IPS-NIHi7 (cell line): ENCODE measurements around the gene SAMD4A.
A peak's percentile ranks its signal among the peaks of the same experiment; 100 is the strongest.

ENCODE experiments used
- DNase-seq: peaks from one replicate; pipeline ENCODE4 v3.0.0; 2012; ENCODE audit warnings: mixed read lengths; ENCODE audit errors: extremely low spot score

The SAMD4A gene

GRCh38 chr14:54653712-54654469, 87.0 kb downstream of the SAMD4A start:
- DNase-seq: no peak

GRCh38 chr14:54654605-54655004, 87.7 kb downstream of the SAMD4A start:
- no peak for DNase-seq

GRCh38 chr14:54658836-54659235, 91.9 kb downstream of the SAMD4A start:
- DNase-seq: no peak

- DNase-seq: no peak
Observed at GRCh38 chr14:54659365-54659764, 92.4 kb downstream of the SAMD4A start.

- no peak for DNase-seq
Observed at GRCh38 chr14:54660604-54661111, 93.7 kb downstream of the SAMD4A start.

- DNase-seq: no peak
Observed at GRCh38 chr14:54662491-54663133, 95.7 kb downstream of the SAMD4A start.

- no peak for DNase-seq
Observed at GRCh38 chr14:54664961-54665360, 98.0 kb downstream of the SAMD4A start.

GRCh38 chr14:54665946-54666345, 99.0 kb downstream of the SAMD4A start:
- DNase-seq: no peak

- no peak for DNase-seq
Observed at GRCh38 chr14:54667026-54667744, 100.3 kb downstream of the SAMD4A start.

GRCh38 chr14:54667764-54668163, 100.8 kb downstream of the SAMD4A start:
- no peak for DNase-seq

GRCh38 chr14:54669721-54670561, 103.0 kb downstream of the SAMD4A start:
- DNase-seq: no peak

- DNase-seq: no peak
Observed at GRCh38 chr14:54671537-54671936, 104.6 kb downstream of the SAMD4A start.

GRCh38 chr14:54672181-54672580, 105.3 kb downstream of the SAMD4A start:
- DNase-seq: no peak

- DNase-seq: no peak
Observed at GRCh38 chr14:54672688-54673087, 105.8 kb downstream of the SAMD4A start.

GRCh38 chr14:54673193-54674045, 106.5 kb downstream of the SAMD4A start:
- peak; percentile 46 for DNase-seq

GRCh38 chr14:54674046-54674741, 107.3 kb downstream of the SAMD4A start:
- DNase-seq: no peak

- no peak for DNase-seq
Observed at GRCh38 chr14:54675236-54676128, 108.6 kb downstream of the SAMD4A start.

GRCh38 chr14:54676812-54677708, 110.1 kb downstream of the SAMD4A start:
- DNase-seq: peak; percentile 38
